NCI-H82 treated with DMSO at 0.1 percent for 48 hours (cell line): ENCODE measurements around the gene PLEKHA3.

Experiments used
- DNase-seq: peaks from one replicate; lab custom pipeline; 2025; ENCODE audit not compliant: unreplicated experiment; lab: John Stamatoyannopoulos, UW

The PLEKHA3 gene

GRCh38 chr2:178478439-178479274, 1.6 kb upstream of the PLEKHA3 start, which contains the start of gene FKBP7:
Gene FKBP7, minus strand, starts transcription at chr2:178478600. Its CDS starts 101 bp downstream, at chr2:178478499.
- DNase-seq, result peak; percentile 70

- DNase-seq, result no peak
Measured at GRCh38 chr2:178479275-178479616, 1.0 kb upstream of the PLEKHA3 start.

GRCh38 chr2:178479758-178480226, 465 bp upstream of the PLEKHA3 start:
- DNase-seq, result no peak

GRCh38 chr2:178482437-178482836, 2.2 kb downstream of the PLEKHA3 start:
- no peak for DNase-seq

- no peak for DNase-seq
Measured at GRCh38 chr2:178484245-178485041, 4.2 kb downstream of the PLEKHA3 start.

GRCh38 chr2:178485356-178485755, 5.1 kb downstream of the PLEKHA3 start:
- no peak for DNase-seq

GRCh38 chr2:178491612-178492011, 11.4 kb downstream of the PLEKHA3 start:
- DNase-seq, result no peak

GRCh38 chr2:178496049-178496448, 15.8 kb downstream of the PLEKHA3 start:
- DNase-seq, result no peak

- DNase-seq, result no peak
Measured at GRCh38 chr2:178498137-178498536, 17.9 kb downstream of the PLEKHA3 start.

GRCh38 chr2:178499640-178500039, 19.4 kb downstream of the PLEKHA3 start:
- DNase-seq, result no peak

GRCh38 chr2:178502751-178503150, 22.5 kb downstream of the PLEKHA3 start:
- no peak for DNase-seq

GRCh38 chr2:178506101-178506500, 25.8 kb downstream of the PLEKHA3 start:
- DNase-seq, result no peak

GRCh38 chr2:178506524-178506923, 26.3 kb downstream of the PLEKHA3 start:
- DNase-seq, result no peak

- no peak for DNase-seq
Measured at GRCh38 chr2:178506949-178507348, 26.7 kb downstream of the PLEKHA3 start.

- DNase-seq, result no peak
Measured at GRCh38 chr2:178508646-178509045, 28.4 kb downstream of the PLEKHA3 start.

- no peak for DNase-seq
Measured at GRCh38 chr2:178510384-178510783, 30.1 kb downstream of the PLEKHA3 start.

- DNase-seq, result no peak
Measured at GRCh38 chr2:178512484-178512883, 32.2 kb downstream of the PLEKHA3 start.

- no peak for DNase-seq
Measured at GRCh38 chr2:178513876-178514275, 33.6 kb downstream of the PLEKHA3 start.

GRCh38 chr2:178514664-178515063, 34.4 kb downstream of the PLEKHA3 start:
- DNase-seq, result no peak

GRCh38 chr2:178517496-178517895, 37.2 kb downstream of the PLEKHA3 start:
- no peak for DNase-seq

GRCh38 chr2:178521304-178522150, 41.3 kb downstream of the PLEKHA3 start:
- no peak for DNase-seq
